HL-60/S4 treated with phorbol 12-myristate 13-acetate at 8.2 ng/mL for 4 days and 3 days (cell line): ENCODE measurements around the gene OR4K5.
"Not testable (repeated sequence)": the region's sequence is repeated elsewhere in the genome, so short reads cannot be mapped to it uniquely, and the experiment has no call there.

Experiments
- in situ Hi-C: fragments of 300-500 bp; cut with MboI; formaldehyde crosslinking; loops from 2 replicates; pipeline ENCODE4 v1.15.0; 2022; ENCODE audit warnings: low sequenced_read_pairs

Gene OR4K5, protein sequence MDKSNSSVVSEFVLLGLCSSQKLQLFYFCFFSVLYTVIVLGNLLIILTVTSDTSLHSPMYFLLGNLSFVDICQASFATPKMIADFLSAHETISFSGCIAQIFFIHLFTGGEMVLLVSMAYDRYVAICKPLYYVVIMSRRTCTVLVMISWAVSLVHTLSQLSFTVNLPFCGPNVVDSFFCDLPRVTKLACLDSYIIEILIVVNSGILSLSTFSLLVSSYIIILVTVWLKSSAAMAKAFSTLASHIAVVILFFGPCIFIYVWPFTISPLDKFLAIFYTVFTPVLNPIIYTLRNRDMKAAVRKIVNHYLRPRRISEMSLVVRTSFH

DNA sequence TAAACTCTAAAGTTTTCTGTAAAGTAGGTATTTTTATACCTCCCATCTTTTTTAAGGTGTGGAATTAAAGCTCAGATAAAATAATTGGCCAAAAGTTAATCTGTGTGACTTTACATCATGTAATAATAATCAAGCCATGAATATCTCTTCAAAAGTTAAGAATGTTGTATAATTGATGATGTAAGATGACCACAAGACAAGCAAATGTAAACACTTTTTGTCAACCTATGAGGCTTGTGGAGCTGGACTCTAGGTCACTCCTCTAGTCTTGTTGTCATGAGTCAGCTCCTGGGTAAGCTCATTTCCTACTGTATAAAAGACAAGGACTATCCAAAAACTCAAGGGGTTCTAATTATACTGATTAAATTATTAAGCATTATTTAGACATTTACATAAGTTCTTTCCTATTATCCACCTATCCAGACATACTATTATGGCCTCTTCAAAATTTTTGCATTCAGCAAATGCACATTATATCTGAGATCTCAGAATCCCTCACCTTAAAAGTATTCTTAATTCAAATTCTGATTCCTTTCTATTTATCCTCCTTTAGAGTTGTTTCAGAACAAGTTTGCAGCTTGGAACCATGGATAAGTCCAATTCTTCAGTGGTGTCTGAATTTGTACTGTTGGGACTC is at the start of gene OR4K5:
OR4K5 (plus strand) TSS at position 587 of the 637 bp plus-strand sequence; CDS start at position 587, 0 bp downstream.
- in situ Hi-C loops, result no loop called here

DNA sequence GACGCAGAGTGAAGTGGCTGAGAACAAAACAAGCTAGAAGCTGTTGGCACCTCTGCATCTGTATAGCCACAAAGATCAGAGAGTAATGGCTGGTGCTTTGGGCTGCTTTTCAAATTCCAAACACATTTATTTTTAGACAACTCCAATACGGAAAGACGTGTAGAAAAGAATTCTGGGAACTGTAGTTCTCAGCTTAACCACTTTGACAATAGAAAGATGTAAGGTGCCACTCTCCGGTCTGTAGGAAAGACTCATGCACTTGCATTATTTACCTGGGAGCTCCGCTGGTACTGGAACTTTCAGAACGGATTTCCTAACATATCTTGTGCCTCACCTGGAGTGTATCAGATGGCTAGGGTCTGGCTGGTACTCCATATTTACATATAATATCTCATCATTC is 47.2 kb upstream of the OR4K5 start:
- in situ Hi-C loops, result no loop called here

DNA sequence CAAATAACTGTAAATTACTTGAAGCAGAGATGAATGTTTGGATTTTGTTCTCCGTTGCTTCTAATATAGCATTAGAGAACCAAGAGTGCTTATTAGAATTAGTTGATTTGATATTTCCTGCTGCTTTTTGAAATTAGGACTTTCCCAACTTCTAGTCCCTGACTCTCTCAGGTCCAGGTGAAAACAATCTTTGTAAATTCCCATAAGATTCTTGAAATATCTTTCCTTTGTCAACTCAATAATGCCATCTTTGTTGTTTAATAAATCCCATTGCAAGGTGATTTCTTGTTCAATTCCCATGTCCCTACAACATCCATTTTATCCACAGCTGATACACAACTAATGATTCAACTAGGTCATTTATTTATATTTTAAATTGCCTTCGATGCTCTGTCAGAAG is 45.6 kb upstream of the OR4K5 start, which contains the start of gene OR4K2:
OR4K2 (plus strand) TSS at position 301 of the 400 bp plus-strand sequence. CDS start 1,126 bp downstream, outside the sequence.
- in situ Hi-C loops, result no loop called here

DNA sequence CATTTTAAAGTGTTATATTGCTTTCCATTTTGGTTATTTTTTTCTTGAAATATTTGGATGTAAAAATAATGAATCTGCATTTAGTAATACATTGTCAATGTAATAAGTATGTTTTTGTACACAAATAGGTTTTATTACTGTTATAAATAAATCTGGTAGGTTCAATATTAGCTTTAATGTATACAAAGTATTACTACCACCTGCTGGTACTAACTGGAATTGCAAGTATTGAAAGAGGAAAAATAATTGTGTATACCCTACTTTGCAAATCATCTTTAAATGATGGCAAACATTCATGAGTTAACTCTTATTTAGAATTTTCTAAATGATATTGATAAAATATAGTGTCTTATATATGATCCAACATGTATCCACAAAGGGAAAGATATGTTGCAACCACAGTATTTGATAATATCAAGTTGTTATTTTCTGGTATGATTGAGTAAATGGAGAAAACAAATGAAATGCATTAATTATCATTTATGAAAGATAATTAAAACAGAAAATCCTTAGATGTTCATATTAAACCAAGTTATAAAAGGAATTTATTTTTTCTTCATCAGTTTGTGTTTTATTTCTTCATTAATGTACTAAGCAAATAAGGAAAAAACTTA is 42.3 kb upstream of the OR4K5 start:
- in situ Hi-C loops, result no loop called here

- in situ Hi-C loops, result no loop called here
These were observed 25.1 kb upstream of the OR4K5 start for GRCh38 chr14:19895282-19895681.

DNA sequence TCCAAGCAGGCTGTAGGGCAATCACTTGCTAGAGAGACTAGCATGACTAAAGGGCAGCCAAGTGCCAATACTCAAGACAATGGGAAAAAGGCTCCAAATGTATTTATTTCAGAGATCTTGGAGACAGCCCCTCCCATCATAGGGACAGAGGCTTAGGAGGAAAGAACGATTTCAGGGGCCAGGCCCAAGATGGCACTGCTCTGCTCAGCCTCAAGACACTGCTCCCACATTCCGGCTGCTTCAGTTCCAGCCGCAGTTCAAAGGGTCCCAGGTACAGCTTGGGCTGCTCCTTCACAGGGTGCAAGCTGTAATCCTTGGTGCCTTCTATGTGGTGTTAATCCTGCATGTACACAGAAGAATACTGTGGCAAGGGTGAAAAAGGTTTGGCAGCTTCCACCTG is 19.4 kb upstream of the OR4K5 start:
- in situ Hi-C loops, result no loop called here

GRCh38 chr14:19902409-19902808 is 18.0 kb upstream of the OR4K5 start:
- in situ Hi-C loops, result no loop called here

DNA sequence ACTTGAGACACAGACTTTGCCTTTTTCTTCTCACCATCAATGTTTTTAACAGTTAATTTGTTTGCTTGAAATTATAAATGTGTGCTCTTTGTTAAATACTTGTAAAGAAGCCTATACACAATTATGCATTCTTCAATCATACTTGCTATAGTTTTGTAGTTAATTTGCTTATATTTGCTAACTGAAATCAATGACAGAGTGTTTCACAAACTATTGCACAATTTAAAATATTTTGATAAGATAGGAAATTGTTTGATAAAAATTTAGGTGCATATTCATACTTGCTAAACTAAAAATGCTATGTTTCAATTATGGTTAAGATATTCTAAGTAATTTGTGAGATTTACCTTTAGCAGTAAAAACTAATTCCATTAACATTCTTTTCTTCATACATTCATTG is 13.7 kb upstream of the OR4K5 start:
- in situ Hi-C loops, result no loop called here

- in situ Hi-C loops, result no loop called here
These were observed 9.3 kb upstream of the OR4K5 start for GRCh38 chr14:19911114-19911513.

DNA sequence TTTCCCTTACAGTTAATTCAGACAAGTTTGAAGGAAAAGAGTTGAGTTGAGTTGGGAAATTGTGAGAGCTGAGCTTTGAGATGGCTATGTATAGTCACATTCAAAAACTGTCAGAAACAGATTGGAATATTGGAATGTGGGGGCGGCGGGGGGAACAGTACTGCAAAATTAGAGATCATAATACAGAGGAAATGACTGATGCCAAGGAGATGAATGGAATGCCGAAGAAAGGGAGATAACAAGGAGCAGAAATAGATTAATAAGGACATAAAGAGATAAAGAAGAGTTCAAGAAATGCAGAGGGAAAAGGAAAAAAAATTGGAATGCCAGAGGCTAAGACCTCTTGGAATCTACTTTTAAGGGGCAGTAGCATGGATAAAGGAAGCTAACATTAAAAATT is 3.2 kb upstream of the OR4K5 start:
- in situ Hi-C loops, result no loop called here

- in situ Hi-C loops, result no loop called here
These were observed 2.4 kb upstream of the OR4K5 start for GRCh38 chr14:19917955-19918518.

DNA sequence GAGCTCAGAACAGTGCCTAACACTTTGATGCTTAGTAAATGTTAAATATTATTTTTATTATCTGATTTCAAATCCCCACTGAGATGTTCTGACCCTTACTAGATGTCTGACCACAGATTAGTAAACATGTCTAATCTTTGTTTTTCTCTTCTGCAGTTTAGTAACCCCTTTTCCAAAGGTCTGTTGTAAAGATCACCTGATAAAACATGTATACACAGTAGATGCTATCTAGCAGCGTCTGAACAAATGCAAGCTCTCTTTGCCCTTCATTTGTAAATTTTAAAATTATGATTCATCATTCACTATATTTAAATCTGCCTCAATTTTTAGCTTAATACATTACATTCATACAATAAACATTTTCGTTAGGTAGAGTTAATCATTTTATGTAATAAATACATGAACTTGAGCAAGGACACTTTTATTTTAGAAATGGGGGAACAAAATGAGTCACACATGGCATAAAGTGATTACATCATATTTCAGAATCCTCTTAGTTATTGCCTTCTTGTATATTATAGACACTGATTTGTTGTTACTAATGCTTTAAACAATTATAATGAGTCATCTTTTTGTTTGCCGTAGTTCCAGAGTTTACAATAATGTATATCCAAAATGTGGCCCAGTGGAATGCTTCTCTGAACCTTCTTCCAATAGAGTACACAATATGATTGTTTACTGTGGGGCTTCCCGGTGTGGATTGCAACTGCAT is 1.7 kb upstream of the OR4K5 start:
- in situ Hi-C loops, result no loop called here

DNA sequence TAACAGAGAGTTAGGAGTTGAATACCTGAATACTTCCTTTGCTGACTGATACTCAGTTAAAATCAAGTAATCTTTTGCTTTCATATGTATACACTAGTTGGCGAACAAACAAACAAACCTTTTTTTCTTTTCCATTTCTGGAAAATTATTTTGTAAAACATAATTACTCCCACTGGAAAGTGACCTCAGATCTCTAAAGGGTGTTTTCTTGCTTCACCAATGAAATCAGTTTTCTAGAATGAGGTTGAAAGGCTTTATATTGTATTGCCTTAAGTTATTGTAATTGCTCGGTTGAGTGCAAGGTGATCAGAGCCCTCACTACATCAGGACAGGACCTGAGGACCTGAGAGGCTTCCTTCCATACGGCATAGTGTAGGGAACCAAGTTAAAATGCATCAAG is 10.2 kb downstream of the OR4K5 start, which contains the start of gene OR4K1:
OR4K1 (plus strand) TSS at position 301 of the 400 bp plus-strand sequence. CDS start 4,750 bp downstream, outside the sequence.
- in situ Hi-C loops, result no loop called here

DNA sequence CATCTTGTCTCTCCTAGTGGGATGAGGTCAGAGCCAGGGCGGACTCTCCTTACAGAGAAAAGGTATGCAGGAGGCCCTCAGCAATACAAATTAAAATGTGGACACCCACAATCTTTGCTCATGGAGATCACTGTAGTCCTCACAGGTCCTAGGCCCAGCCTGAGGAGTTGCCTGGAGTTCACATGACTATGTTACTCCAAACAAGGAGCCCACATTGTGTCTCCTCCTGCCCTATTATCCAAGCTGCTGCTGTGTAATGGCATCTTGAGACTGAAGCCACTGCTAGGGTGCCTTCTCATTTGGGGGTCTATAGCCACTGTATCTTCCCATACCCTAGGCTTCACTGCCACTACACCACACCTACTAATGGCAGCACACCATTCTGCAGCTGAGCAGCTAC is 21.3 kb downstream of the OR4K5 start:
- in situ Hi-C loops, result no loop called here

GRCh38 chr14:19947413-19948090 is 27.1 kb downstream of the OR4K5 start:
- in situ Hi-C loops, result no loop called here

DNA sequence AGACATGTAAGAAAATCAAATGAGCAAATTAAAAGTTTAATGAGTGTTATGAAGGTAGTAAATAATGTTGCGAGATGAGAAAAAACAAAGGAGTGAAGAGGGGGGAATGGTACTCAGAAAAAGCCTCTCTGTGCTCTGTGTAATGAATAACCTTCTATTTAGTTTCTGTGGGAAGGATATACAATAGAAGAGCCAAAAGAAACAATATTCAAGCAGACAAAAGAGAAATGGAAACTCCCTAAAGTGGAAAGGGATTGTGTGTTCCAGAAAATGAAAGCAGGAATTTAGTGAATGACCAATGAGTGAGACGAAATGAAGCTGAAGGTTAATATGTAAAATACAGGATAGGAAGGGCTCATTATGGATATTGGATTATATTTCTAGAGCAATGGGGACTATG is 28.8 kb downstream of the OR4K5 start:
- in situ Hi-C loops, result no loop called here

- in situ Hi-C loops, result not testable (repeated sequence)
These were observed 49.3 kb downstream of the OR4K5 start for GRCh38 chr14:19969735-19970134.
